Neutrophil (primary cell): ENCODE data around the gene TBKBP1.

Source experiments
- H3K27ac ChIP-seq: fragments of 200-600 bp; sonication (generic); 2 replicates; pipeline ENCODE4 v1.5.1; 2016; ENCODE audit warnings: mild to moderate bottlenecking, moderate library complexity
- H3K27me3 ChIP-seq: fragments of 200-600 bp; sonication (generic); 2 replicates; pipeline ENCODE4 v1.6.0; 2016; ENCODE audit warnings: mild to moderate bottlenecking
- H3K36me3 ChIP-seq: fragments of 200-600 bp; sonication (generic); 2 replicates; pipeline ENCODE4 v1.5.1; 2017
- H3K4me1 ChIP-seq, 2 experiments: fragments of 200-600 bp in 1 of 2; sonication (generic) in 1 of 2; 1 replicate in 1 of 2; 2 replicates in 1 of 2; pipeline versions ENCODE4 v1.5.1 to v1.6.1; 2013 to 2016; ENCODE audit warnings: low read depth in 1 of 2, low read length in 1 of 2, mild to moderate bottlenecking in 1 of 2, moderate library complexity in 1 of 2; ENCODE audit not compliant: control insufficient read depth in 1 of 2, insufficient read depth in 1 of 2
- H3K4me3 ChIP-seq, 2 experiments: fragments of 200-600 bp in 1 of 2; sonication (generic) in 1 of 2; 1 replicate in 1 of 2; 2 replicates in 1 of 2; pipeline ENCODE4 v1.5.1; 2013 to 2016; ENCODE audit warnings: low read depth in 1 of 2, low read length in 1 of 2, mild to moderate bottlenecking in 1 of 2, moderate library complexity in 1 of 2
- H3K9me3 ChIP-seq: fragments of 200-600 bp; sonication (generic); 2 replicates; pipeline ENCODE4 v1.5.1; 2016
- TF ChIP-seq, protein P1 (sequence below): fragments of 200-600 bp; sonication (generic); IDR thresholded peaks from 2 replicates; pipeline ENCODE4 v1.5.1; 2016; ENCODE audit warnings: antibody characterized with exemption

The TBKBP1 gene

GRCh38 chr17:47704116-47704515 lies 10.2 kb downstream of the TBKBP1 start:
- TF ChIP-seq, protein P1, sequence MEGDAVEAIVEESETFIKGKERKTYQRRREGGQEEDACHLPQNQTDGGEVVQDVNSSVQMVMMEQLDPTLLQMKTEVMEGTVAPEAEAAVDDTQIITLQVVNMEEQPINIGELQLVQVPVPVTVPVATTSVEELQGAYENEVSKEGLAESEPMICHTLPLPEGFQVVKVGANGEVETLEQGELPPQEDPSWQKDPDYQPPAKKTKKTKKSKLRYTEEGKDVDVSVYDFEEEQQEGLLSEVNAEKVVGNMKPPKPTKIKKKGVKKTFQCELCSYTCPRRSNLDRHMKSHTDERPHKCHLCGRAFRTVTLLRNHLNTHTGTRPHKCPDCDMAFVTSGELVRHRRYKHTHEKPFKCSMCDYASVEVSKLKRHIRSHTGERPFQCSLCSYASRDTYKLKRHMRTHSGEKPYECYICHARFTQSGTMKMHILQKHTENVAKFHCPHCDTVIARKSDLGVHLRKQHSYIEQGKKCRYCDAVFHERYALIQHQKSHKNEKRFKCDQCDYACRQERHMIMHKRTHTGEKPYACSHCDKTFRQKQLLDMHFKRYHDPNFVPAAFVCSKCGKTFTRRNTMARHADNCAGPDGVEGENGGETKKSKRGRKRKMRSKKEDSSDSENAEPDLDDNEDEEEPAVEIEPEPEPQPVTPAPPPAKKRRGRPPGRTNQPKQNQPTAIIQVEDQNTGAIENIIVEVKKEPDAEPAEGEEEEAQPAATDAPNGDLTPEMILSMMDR = no peak
- H3K36me3 ChIP-seq = peaks cover 27% of the 10 kb centered on the region
- H3K4me1 ChIP-seq = peaks cover 31 to 50% of the 10 kb centered on the region in 2 experiments
- H3K9me3 ChIP-seq = no peaks in the 10 kb centered on the region
- peak overlapping the region; percentile 68 for H3K27ac ChIP-seq
- H3K4me3 ChIP-seq = peak overlapping the region; percentile 37 to 46
- peaks cover 11% of the 10 kb centered on the region for H3K27me3 ChIP-seq

- H3K36me3 ChIP-seq = peaks cover 28% of the 10 kb centered on the region
- H3K4me1 ChIP-seq = peaks cover 31 to 49% of the 10 kb centered on the region in 2 experiments
- H3K27ac ChIP-seq = peak overlapping the region; percentile 68
These were observed 10.8 kb downstream of the TBKBP1 start for GRCh38 chr17:47704736-47705135.

GRCh38 chr17:47705536-47706530 lies 11.9 kb downstream of the TBKBP1 start:
- Histone ChIP-seq H3K36me3 (peaks cover 34% of the 10 kb centered on the region), H3K27me3 (peaks cover 11% of the 10 kb centered on the region), H3K4me1 (peaks cover 31 to 49% of the 10 kb centered on the region in 2 experiments), H3K4me3 (no peak overlapping the region), H3K27ac (peak overlapping the region; percentile 51), H3K9me3 (no peaks in the 10 kb centered on the region)
- TF ChIP-seq, protein P1 = no peak

More at GRCh38 chr17:47704736-47705135, 10.8 kb downstream of the TBKBP1 start:
- TF ChIP-seq, protein P1 = no peak
- Histone ChIP-seq H3K9me3 (no peaks in the 10 kb centered on the region), H3K4me3 (peak overlapping the region in 1 of 2 experiments; percentile 37), H3K27me3 (peaks cover 11% of the 10 kb centered on the region)

- peaks cover 14% of the 10 kb centered on the region for H3K27me3 ChIP-seq
- TF ChIP-seq, protein P1 = no peak
- H3K4me1 ChIP-seq = peaks cover 31 to 49% of the 10 kb centered on the region in 2 experiments
These were observed 13.3 kb downstream of the TBKBP1 start for GRCh38 chr17:47707056-47707804.

DNA sequence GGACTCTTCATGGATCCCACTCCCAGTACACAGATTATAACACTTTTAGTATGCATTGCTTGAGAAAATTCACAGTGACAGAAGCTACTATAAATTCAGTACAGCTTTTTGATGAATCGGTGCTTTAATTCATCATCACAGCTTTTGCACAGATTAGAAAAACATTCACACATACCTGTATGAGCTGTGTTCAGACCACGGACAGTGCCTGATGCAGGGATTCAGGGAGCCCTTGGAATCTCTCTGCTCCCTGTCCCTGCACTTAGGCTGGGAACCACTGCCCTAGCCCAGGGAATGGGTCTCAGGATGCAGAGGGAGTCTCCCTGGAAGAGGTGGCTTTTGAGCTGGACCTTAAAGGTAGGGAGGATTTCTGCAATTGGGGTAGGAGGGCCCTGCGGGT lies 13.9 kb downstream of the TBKBP1 start:
- Histone ChIP-seq H3K4me3 (no peak overlapping the region), H3K27ac (no peak overlapping the region), H3K36me3 (peaks cover 33% of the 10 kb centered on the region), H3K4me1 (peaks cover 27 to 45% of the 10 kb centered on the region in 2 experiments), H3K27me3 (peaks cover 20% of the 10 kb centered on the region), H3K9me3 (no peaks in the 10 kb centered on the region)
- TF ChIP-seq, protein P1 = no peak

More at GRCh38 chr17:47707056-47707804, 13.3 kb downstream of the TBKBP1 start:
- Histone ChIP-seq H3K9me3 (no peaks in the 10 kb centered on the region), H3K27ac (peak overlapping the region; percentile 33), H3K4me3 (no peak overlapping the region), H3K36me3 (peaks cover 33% of the 10 kb centered on the region)
